Measurements from ENCODE around the gene SLC7A5. TPM values are rescaled to one million over a fixed set of nuclear protein-coding genes. Genes with fewer than 3 reads are reported as not detected.
"Not testable (repeated sequence)": the region's sequence is repeated elsewhere in the genome, so short reads cannot be mapped to it uniquely, and the experiment has no call there.

The SLC7A5 gene
- 100 to 1,000 TPM; 178 to 187 TPM for total RNA-seq

DNA sequence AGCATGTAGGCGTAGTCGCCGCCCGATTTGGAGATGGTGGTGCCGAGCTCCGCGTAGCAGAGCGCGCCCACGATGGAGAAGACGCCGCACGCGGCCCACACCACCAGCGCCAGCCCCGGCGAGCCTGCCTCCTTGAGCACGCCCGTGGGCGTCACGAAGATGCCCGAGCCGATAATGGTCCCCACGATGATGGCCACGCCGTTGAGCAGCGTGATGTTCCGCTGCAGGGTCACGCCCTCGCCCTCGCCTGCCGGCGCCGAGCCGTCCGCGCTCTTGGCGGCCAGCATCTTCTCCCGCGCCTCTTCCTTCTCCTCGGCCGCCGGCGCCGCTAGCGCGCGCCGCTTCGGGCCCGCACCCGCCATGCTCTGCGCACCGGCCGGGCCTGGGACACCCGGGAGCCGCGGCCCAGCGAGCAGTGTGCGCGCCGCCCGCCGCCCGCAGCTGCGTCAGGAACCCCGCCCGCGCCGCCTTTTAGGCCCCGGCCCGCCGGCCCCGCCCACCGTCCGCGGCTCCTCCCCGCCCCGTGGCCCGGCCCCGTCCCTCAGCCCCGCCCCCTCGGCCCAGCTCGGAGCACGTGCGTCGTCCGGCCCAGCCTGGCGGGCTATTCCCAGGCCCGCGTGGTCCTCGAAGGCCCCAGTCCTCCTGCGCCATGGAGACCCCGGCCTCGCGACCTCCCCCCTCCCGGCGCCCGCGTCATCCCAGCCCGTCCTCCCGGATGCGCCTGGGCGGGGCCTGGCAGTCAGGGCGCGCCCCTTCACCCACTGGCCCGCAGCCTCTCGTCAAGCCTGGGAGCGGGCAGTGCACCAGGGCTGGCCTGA lies at the start of gene SLC7A5:
Gene SLC7A5 (minus strand): TSS at position 447 of the 818 bp plus-strand sequence. CDS start 85 bp downstream, at position 362.
- peak within 1 kb of the TSS; percentile 98 for H3K27ac Mint-ChIP-seq

DNA sequence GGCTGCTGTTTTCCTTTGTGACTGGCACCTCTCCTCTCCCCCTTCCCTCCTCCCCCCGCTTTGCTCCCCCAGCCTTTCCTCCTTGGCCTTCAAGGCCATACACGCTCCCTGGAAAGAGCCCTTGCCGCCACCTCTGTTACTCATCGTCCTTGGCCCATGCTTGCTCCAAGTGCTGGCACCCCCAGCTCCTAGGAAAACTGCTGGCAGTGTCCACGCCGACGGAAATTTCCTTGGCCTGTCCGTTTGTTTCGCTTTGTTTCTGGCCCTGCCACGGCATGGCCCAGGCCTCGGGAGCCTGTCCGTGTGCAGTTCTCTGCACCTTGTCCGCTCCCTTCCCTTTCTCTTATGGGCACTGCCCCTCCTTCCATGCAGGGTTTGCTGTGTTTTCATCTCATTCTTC lies 49.0 kb upstream of the SLC7A5 start:
- peaks cover 4% of the 10 kb centered on the region for H3K4me1 Mint-ChIP-seq
- H3K36me3 Mint-ChIP-seq (ENCODE audit: low read depth): no peaks in the 10 kb centered on the region
- H3K4me3 Mint-ChIP-seq: no peak overlapping the region
- H3K27me3 Mint-ChIP-seq: peaks cover 6% of the 10 kb centered on the region
- DNase-seq: no peak
- no peaks in the 10 kb centered on the region for H3K9me3 Mint-ChIP-seq
- CTCF ChIA-PET: no interaction called here
- POLR2A ChIA-PET: no interaction called here
- no peak overlapping the region for H3K27ac Mint-ChIP-seq

More for the DNA sequence above, at the start of gene SLC7A5:
- not testable (repeated sequence) for H3K9me3 Mint-ChIP-seq, H3K27me3 Mint-ChIP-seq
- H3K36me3 Mint-ChIP-seq (ENCODE audit: low read depth): peaks cover 40% of the 10 kb centered on the region
- DNase-seq: peak; percentile 90
- ChIA-PET CTCF (interaction anchor here (1.2 to 13.9 kb wide), 5 partner anchors 18 to 102 kb away, joined by 3 to 454 read pairs (median 72); partner anchors contain the start of gene KLHDC4), POLR2A (interaction anchor here (0.7 to 9.1 kb wide), 10 partner anchors 9 to 104 kb away, joined by 3 to 241 read pairs (median 20); partner anchors contain the start of genes BANP and KLHDC4)
- peak within 1 kb of the TSS; percentile 97 for H3K4me3 Mint-ChIP-seq
- peaks cover 61% of the 10 kb centered on the region for H3K4me1 Mint-ChIP-seq

DNA sequence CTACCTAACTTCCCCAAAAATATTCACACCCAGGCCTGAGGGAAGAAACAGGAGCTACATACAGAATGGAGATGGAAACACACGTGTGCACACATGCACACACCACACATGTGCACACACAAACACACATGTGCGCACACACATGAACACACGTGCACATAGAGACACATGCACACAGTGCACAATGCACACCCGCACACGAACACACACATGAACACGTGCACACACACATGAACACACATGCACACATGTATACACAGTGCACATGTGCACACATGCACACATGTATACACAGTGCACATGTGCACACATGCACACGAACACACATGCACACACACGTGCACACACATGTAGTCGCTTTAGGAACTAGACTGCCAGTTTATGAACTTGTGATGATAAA lies 48.2 kb upstream of the SLC7A5 start:
- Mint-ChIP-seq H3K4me1 (peaks cover 4% of the 10 kb centered on the region), H3K36me3 (ENCODE audit: low read depth) (no peaks in the 10 kb centered on the region), H3K9me3 (no peaks in the 10 kb centered on the region), H3K4me3 (no peak overlapping the region), H3K27ac (no peak overlapping the region), H3K27me3 (peaks cover 8% of the 10 kb centered on the region)
- DNase-seq: no peak
- POLR2A ChIA-PET: no interaction called here
- CTCF ChIA-PET: interaction anchor here (0.6 kb wide), 1 partner anchor 46 kb away, joined by 3 read pairs; no protein-coding TSS in a partner anchor

DNA sequence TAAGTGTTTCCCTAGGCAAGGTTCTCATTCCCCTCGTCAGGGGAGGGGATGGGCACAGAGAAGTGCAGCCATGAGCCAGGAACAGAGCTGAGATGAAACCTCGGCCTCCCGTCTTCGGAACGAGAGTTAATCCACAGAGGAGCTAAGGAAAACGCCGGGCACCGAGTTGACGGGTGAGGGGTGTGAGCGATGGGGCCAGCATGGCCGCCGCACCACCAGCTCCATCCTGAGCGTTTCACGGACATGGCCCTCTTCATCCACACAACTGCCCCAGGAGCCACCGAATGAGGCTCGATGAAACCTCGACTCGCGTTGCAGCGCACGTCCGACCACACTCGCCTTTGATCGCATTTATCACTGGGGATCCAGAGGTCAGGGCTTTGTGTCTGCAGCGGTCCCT lies 45.5 kb upstream of the SLC7A5 start:
- POLR2A ChIA-PET: interaction anchor here (1.1 kb wide), 1 partner anchor 142 kb away, joined by 3 read pairs; no protein-coding TSS in a partner anchor

DNA sequence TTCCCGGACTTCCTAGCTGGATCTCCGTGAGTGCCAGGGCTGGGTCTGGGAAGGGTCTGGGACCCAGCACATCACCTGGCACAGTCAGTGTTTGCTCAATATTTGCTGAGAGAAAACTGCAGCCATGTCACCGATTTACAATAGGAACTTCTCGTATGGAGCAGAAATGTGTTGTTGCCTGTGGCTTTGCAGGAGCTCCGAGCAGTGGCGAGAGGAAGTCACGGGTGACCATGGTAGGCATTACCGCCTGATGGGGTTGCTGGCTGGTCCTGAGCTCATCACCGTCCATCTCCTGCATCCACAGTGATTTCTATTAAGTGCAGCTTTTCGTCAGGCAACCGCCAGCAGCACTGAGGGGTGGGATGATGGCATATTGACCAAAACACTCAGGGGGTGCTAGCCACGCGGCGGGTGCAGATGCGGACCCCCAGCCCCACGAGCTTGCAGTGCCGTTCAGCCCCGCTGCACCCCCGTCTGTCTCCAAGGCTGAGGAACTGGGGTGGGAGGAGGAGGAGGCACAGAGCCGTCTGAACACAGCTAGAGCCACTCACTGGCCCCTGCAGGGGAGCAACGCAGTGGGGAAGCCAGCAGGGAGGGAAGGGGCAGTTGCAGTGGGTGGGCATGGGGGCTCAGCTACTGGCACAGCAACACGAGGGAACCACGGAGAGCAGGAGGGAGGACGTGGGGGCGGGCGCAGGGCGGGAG lies 44.9 kb upstream of the SLC7A5 start:
- not testable (repeated sequence) for DNase-seq; H3K36me3 Mint-ChIP-seq (ENCODE audit: low read depth); H3K27ac Mint-ChIP-seq; H3K4me1 Mint-ChIP-seq; H3K9me3 Mint-ChIP-seq; H3K27me3 Mint-ChIP-seq; H3K4me3 Mint-ChIP-seq
- ChIA-PET CTCF (interaction anchor here (0.6 to 2.1 kb wide), 5 partner anchors 38 to 135 kb away, joined by 3 to 7 read pairs (median 5); no protein-coding TSS in a partner anchor), POLR2A (interaction anchor here (1.1 kb wide), 1 partner anchor 141 kb away, joined by 3 read pairs; no protein-coding TSS in a partner anchor)

More for the DNA sequence above, 45.5 kb upstream of the SLC7A5 start:
- peaks cover 4% of the 10 kb centered on the region for H3K4me1 Mint-ChIP-seq
- no peak overlapping the region for H3K27ac Mint-ChIP-seq
- no peak overlapping the region for H3K4me3 Mint-ChIP-seq
- no peaks in the 10 kb centered on the region for H3K9me3 Mint-ChIP-seq
- CTCF ChIA-PET: interaction anchor here (0.6 to 1.6 kb wide), 4 partner anchors 39 to 136 kb away, joined by 4 to 6 read pairs (median 5); no protein-coding TSS in a partner anchor
- peaks cover 10% of the 10 kb centered on the region for H3K27me3 Mint-ChIP-seq
- no peak for DNase-seq
- H3K36me3 Mint-ChIP-seq (ENCODE audit: low read depth): no peaks in the 10 kb centered on the region

DNA sequence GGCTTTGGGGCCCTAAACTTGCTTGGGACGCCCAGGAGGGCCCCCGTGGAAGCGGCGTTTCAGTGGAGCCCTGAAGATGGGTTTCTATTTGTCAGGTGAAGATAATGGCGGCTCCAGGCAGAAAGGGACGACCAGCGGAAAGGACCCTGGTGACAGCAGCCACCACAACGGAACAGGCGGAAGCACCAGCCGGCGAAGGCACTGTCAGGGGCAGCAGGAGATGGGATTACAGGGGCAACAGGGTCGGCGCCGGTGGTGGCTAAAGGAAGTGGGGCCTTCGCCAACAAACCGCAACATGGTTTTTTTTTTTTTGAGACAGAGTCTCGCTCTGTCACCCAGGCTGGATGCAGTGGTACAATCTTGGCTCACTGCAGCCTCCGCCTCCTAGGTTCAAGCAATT lies 43.4 kb upstream of the SLC7A5 start:
- H3K4me1 Mint-ChIP-seq; H3K27me3 Mint-ChIP-seq; H3K4me3 Mint-ChIP-seq; H3K9me3 Mint-ChIP-seq; H3K36me3 Mint-ChIP-seq (ENCODE audit: low read depth); POLR2A ChIA-PET; H3K27ac Mint-ChIP-seq; DNase-seq: not testable (repeated sequence)
- CTCF ChIA-PET: interaction anchor here (2.1 kb wide), 1 partner anchor 134 kb away, joined by 7 read pairs; no protein-coding TSS in a partner anchor

DNA sequence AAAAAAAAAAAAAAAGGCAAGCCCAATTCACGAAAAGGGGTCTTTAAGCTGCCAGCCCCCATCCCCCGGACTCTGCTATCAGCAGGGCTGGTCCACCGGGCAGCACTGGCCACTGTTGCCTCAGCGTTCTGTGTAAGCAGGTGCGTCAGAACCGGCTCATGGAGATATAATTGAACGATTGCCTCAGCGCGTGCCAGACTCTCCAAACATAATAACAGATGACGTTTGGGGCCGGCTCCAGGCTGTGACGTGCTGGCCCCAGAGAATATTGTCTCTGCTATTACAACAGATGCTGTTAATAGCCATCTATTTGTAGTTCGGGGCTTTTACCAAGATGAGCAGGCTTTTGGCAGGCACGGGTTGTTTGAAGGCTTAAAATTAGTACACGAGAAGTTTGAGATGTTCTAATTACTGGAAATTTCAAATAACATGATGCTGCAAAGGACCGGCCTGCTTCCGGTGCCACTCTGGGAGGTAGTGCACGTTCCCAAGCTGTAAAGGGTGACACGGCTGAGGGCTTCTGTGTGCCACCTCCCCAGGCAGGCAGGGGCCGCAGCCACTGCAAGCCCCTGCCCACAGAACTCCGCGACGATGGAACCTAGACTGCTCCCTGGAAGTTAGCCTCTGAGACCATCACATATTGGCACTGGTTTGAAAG lies 41.9 kb upstream of the SLC7A5 start:
- H3K9me3 Mint-ChIP-seq; H3K27ac Mint-ChIP-seq; H3K36me3 Mint-ChIP-seq (ENCODE audit: low read depth); DNase-seq; POLR2A ChIA-PET; H3K27me3 Mint-ChIP-seq; H3K4me3 Mint-ChIP-seq: not testable (repeated sequence)
- peaks cover 12% of the 10 kb centered on the region for H3K4me1 Mint-ChIP-seq
- CTCF ChIA-PET: interaction anchor here (1.3 to 6.0 kb wide), 5 partner anchors 12 to 131 kb away, joined by 4 to 45 read pairs (median 4); no protein-coding TSS in a partner anchor

DNA sequence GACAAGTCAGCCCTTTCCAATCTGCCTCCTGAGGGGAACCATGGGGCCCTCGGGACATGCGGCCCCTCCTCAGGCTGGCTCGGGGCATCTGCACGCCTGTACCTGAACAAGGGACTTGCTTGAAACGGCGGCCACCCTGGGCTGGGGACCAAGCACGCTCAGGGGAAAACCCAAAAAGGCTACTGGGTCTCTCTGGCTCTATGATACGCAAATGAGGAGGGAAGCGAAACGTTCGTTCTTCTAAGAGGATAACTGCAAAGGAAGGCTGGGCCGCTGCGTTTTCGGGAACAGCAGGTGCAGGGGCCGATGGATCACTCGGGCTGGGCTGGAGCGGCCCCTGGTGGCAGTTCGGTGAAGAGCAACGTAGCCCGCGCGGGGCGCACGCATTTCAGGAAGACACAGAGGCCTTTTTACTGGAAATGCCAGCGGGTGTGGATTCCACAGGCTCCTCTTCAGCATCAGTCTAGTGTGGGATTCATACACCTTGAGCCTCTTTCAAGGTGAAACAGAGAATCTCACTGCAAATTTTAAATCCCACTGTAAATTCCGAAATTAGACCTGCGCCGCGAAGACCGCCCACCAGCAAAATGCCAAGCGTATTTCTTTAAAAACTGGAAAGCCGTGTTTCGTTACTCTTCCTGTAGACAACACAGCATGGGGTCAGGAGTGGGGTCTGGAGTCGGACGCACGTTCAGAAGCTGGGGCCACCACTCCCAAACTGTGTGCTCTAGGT lies 40.1 kb upstream of the SLC7A5 start:
- not testable (repeated sequence) for H3K9me3 Mint-ChIP-seq; H3K27me3 Mint-ChIP-seq; H3K36me3 Mint-ChIP-seq (ENCODE audit: low read depth); H3K4me3 Mint-ChIP-seq
- CTCF ChIA-PET: interaction anchor here (0.8 to 6.0 kb wide), 15 partner anchors 8 to 132 kb away, joined by 3 to 45 read pairs (median 5); no protein-coding TSS in a partner anchor
- peak; percentile 87 for DNase-seq
- POLR2A ChIA-PET: interaction anchor here (1.1 to 1.7 kb wide), 4 partner anchors 14 to 130 kb away, joined by 4 to 7 read pairs (median 6); no protein-coding TSS in a partner anchor
- peaks cover 19% of the 10 kb centered on the region for H3K4me1 Mint-ChIP-seq
- peak overlapping the region; percentile 65 for H3K27ac Mint-ChIP-seq

DNA sequence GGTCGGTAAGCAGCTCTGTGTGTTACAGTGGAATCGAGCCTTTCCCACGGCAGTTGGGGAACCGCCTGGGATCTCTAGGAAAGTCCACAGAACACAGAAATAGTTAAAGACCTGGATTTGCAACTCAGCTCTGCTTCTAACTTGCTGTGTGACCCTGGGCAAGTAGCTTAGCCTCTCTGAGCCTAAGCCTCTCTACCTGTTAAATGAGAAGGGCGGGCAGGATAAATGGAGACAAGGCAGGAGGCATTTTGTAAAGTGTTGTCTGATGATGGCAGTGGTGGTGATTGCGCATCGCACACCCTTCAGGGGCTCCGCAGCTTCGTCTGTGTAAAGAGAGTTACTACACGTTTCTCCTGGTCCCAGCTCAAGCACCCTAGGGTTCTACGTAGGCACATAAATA lies 38.8 kb upstream of the SLC7A5 start:
- peaks cover 23% of the 10 kb centered on the region for H3K4me1 Mint-ChIP-seq
- H3K4me3 Mint-ChIP-seq; DNase-seq; H3K36me3 Mint-ChIP-seq (ENCODE audit: low read depth); H3K27ac Mint-ChIP-seq; H3K27me3 Mint-ChIP-seq; H3K9me3 Mint-ChIP-seq: not testable (repeated sequence)
- CTCF ChIA-PET: interaction anchor here (0.8 to 6.0 kb wide), 8 partner anchors 11 to 128 kb away, joined by 3 to 45 read pairs (median 8); no protein-coding TSS in a partner anchor
- POLR2A ChIA-PET: interaction anchor here (1.1 to 1.7 kb wide), 4 partner anchors 13 to 129 kb away, joined by 4 to 7 read pairs (median 6); no protein-coding TSS in a partner anchor

DNA sequence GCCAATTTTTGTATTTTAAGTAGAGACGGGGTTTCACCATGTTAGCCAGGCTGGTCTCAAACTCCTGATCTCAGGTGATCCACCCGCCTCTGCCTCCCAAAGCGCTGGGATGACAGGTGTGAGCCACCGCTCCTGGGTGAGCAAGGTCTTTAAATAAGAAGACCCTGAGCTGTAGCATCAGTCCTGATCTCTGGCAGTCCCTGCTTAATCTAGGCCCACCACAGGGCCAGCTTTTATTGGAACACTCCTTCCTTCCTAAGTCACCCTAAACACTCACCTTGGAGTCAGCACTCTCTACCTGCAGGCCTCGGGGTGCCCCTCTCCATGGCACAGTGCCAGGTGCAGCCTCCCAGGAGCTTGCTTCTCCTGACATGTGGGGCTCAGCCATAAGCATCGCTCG lies 36.2 kb upstream of the SLC7A5 start:
- not testable (repeated sequence) for H3K4me3 Mint-ChIP-seq; H3K9me3 Mint-ChIP-seq; DNase-seq; H3K36me3 Mint-ChIP-seq (ENCODE audit: low read depth); H3K27ac Mint-ChIP-seq; H3K27me3 Mint-ChIP-seq
- POLR2A ChIA-PET: interaction anchor here (0.8 to 1.4 kb wide), 3 partner anchors 8 to 127 kb away, joined by 3 to 5 read pairs (median 3); no protein-coding TSS in a partner anchor
- CTCF ChIA-PET: interaction anchor here (1.9 to 3.7 kb wide), 4 partner anchors 10 to 126 kb away, joined by 7 to 23 read pairs (median 10); no protein-coding TSS in a partner anchor
- H3K4me1 Mint-ChIP-seq: peaks cover 31% of the 10 kb centered on the region

DNA sequence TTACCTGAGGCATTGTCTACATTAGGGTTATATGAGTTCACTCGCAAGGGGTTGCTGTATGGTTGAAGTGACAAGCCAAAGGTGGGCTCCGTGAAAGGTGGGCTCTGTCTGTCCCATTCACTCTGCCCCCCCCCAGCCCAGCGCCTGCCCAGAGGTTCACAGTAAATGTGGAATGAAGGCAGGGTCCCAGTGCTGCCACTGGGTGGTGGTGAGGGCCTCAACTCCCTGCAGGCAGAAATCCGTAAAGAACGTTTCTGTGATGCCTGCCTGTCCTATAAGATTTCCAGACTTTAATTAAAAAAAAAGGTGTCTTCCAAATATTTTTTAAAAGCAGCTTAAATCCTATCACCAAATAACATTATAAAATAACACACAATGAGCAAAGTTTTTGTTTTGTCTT lies 35.7 kb upstream of the SLC7A5 start:
- H3K9me3 Mint-ChIP-seq; POLR2A ChIA-PET; H3K36me3 Mint-ChIP-seq (ENCODE audit: low read depth); H3K27ac Mint-ChIP-seq; DNase-seq; H3K27me3 Mint-ChIP-seq; H3K4me3 Mint-ChIP-seq: not testable (repeated sequence)
- peaks cover 34% of the 10 kb centered on the region for H3K4me1 Mint-ChIP-seq
- CTCF ChIA-PET: interaction anchor here (1.5 to 2.6 kb wide), 4 partner anchors 9 to 126 kb away, joined by 3 to 11 read pairs (median 8); no protein-coding TSS in a partner anchor

Measured in activated CD4-positive, alpha-beta memory T cell treated with anti-CD3 and anti-CD28 coated beads, Interleukin-2, amount 10 ng/mL, durations not matched to agents 7 days and 5 days (primary cell).